NB4 (cell line): ENCODE data around the gene ANKAR.
"Not testable (repeated sequence)": the region's sequence is repeated elsewhere in the genome, so short reads cannot be mapped to it uniquely, and the experiment has no call there.

ENCODE experiments used
- DNase-seq: peaks from one replicate; pipeline ENCODE4 v3.0.0; 2010; ENCODE audit warnings: low read depth
- H3K4me3 ChIP-seq: one replicate; pipeline ENCODE4 v1.5.1; 2011; ENCODE audit warnings: mild to moderate bottlenecking, low read depth, low read length, moderate library complexity
- CTCF ChIP-seq: IDR thresholded peaks from one replicate; pipeline ENCODE4 v1.5.1; 2012; ENCODE audit warnings: low read depth, low read length
- MAX ChIP-seq: IDR thresholded peaks from 2 replicates; pipeline ENCODE4 v1.6.1; 2011; ENCODE audit warnings: low read depth, low read length
- MYC ChIP-seq: IDR thresholded peaks from 2 replicates; pipeline ENCODE4 v1.6.1; 2011; ENCODE audit warnings: low read depth, low read length
- POLR2A ChIP-seq: IDR thresholded peaks from 2 replicates; pipeline ENCODE4 v1.6.1; 2011; ENCODE audit warnings: mild to moderate bottlenecking; ENCODE audit not compliant: insufficient read length; ENCODE audit errors: extremely low read depth

ANKAR gene

GRCh38 chr2:189641002-189641401 lies 33.5 kb upstream of the ANKAR start:
- no peak overlapping the region for H3K4me3 ChIP-seq
- TF ChIP-seq CTCF (no peak), MAX (no peak), MYC (no peak), POLR2A (no peak)
- no peak for DNase-seq

- no peak overlapping the region for H3K4me3 ChIP-seq
- TF ChIP-seq POLR2A (no peak), CTCF (no peak), MAX (no peak), MYC (no peak)
- DNase-seq, result no peak
Observed at GRCh38 chr2:189641590-189641989, 32.9 kb upstream of the ANKAR start.

- no peak for TF ChIP-seq MAX
- no peak for TF ChIP-seq MYC
- no peak for TF ChIP-seq CTCF
- TF ChIP-seq POLR2A, result no peak
- H3K4me3 ChIP-seq, result no peak overlapping the region
- DNase-seq, result no peak
Observed at GRCh38 chr2:189646521-189646920, 27.9 kb upstream of the ANKAR start.

GRCh38 chr2:189648846-189649509 lies 25.5 kb upstream of the ANKAR start:
- no peak overlapping the region for H3K4me3 ChIP-seq
- no peak for DNase-seq
- no peak for TF ChIP-seq POLR2A
- no peak for TF ChIP-seq MYC
- no peak for TF ChIP-seq MAX
- no peak for TF ChIP-seq CTCF

- no peak overlapping the region for H3K4me3 ChIP-seq
- no peak for TF ChIP-seq MAX
- no peak for TF ChIP-seq CTCF
- TF ChIP-seq MYC, result no peak
- no peak for TF ChIP-seq POLR2A
- DNase-seq, result no peak
Observed at GRCh38 chr2:189651284-189651683, 23.2 kb upstream of the ANKAR start.

GRCh38 chr2:189653464-189653863 lies 21.0 kb upstream of the ANKAR start:
- DNase-seq, H3K4me3 ChIP-seq: not testable (repeated sequence)
